Heart left ventricle (tissue), 16 donors: ENCODE measurements around the gene SLC45A3. TPM values are rescaled to one million over a fixed set of nuclear protein-coding genes. Genes with fewer than 3 reads are reported as not detected.
A peak's percentile ranks its signal among the peaks of the same experiment; 100 is the strongest.
"Not testable (repeated sequence)": the region's sequence is repeated elsewhere in the genome, so short reads cannot be mapped to it uniquely, and the experiment has no call there.

Experiments
- ATAC-seq, 4 donors: fragments of 200-7000 bp; cut with Tn5 transposase; one replicate each; pipeline ENCODE4 v1.9.1; 2020 to 2022; ENCODE audit warnings: moderate library complexity in 4 of 4, mild to moderate bottlenecking in 3 of 4, moderate number of reproducible peaks in 1 of 4
- DNase-seq, 5 donors: peaks; one replicate each; pipeline ENCODE4 v3.0.0-alpha.2; 2020
- H3K27ac ChIP-seq, 12 donors: fragments of 200-600 bp; sonication (generic) in 4 of 12; one replicate each; pipeline versions ENCODE4 v1.5.0 to v1.8.0; 2016 to 2022; ENCODE audit warnings: mild to moderate bottlenecking in 2 of 12
- H3K27me3 ChIP-seq, 9 donors: fragments of 200-600 bp; sonication (generic) in 2 of 9; one replicate each; pipeline versions ENCODE4 v1.5.1 to v1.8.0; 2016 to 2022; ENCODE audit warnings: mild to moderate bottlenecking in 3 of 9
- H3K36me3 ChIP-seq, 9 donors: fragments of 200-600 bp; sonication (generic) in 2 of 9; one replicate each; pipeline versions ENCODE4 v1.5.0 to v1.8.0; 2018 to 2022; ENCODE audit warnings: mild to moderate bottlenecking in 2 of 9
- H3K4me1 ChIP-seq, 12 donors: fragments of 200-600 bp; sonication (generic) in 4 of 12; one replicate each; pipeline versions ENCODE4 v1.5.0 to v1.8.0; 2016 to 2022; ENCODE audit warnings: mild to moderate bottlenecking in 3 of 12
- H3K4me3 ChIP-seq, 12 donors: fragments of 200-600 bp; sonication (generic) in 4 of 12; one replicate each; pipeline versions ENCODE4 v1.5.0 to v1.8.0; 2017 to 2022; ENCODE audit warnings: mild to moderate bottlenecking in 9 of 12, moderate library complexity in 4 of 12
- H3K9me3 ChIP-seq, 12 donors: fragments of 200-600 bp; sonication (generic) in 4 of 12; one replicate each; pipeline versions ENCODE4 v1.5.0 to v1.8.0; 2016 to 2022; ENCODE audit warnings: mild to moderate bottlenecking in 1 of 12
- POLR2A ChIP-seq, 2 donors: fragments of 450-650 bp; IDR thresholded peaks; one replicate each; pipeline ENCODE4 v1.6.1; 2017; ENCODE audit warnings: antibody characterized with exemption in 2 of 2, mild to moderate bottlenecking in 2 of 2, moderate library complexity in 2 of 2
- WGBS, 4 donors: extraction: QIAGEN DNeasy Blood & Tissue Kit in 2 of 4; methylation state at CpG; one replicate each; pipeline versions ENCODE4 v1.1.5 to v1.1.7; 2013 to 2018; 5-methylcytosine and 5-hydroxymethylcytosine counted together
- intact Hi-C, 10 donors: fragments of 100-400 bp; cut with DNase I; formaldehyde crosslinking; loops; one replicate each; pipeline versions ENCODE4 v1.11.1 to v1.14.2; 2022
- polyA plus RNA-seq, 2 donors: library from polyadenylated mRNA; stranded (reverse); fragments of 200-250 nt; gene quantifications; one replicate each; pipeline ENCODE4 v1.2.3, GENCODE V29; 2013
- total RNA-seq, 9 donors: library from RNA; depleted of rRNA in 2 of 9; stranded (reverse); fragments of >200 nt in 2 of 9; fragmentation: NEBNext Ultra II Directional in 3 of 9; extraction: Animal tissue kit (Norgen Biotek cat#: 25700) in 3 of 9; gene quantifications; one replicate each; pipeline versions ENCODE4 v1.1.0 to v1.2.4, GENCODE V29; 2016 to 2023
- TF ChIP-seq, protein P1 (sequence below), 12 donors: fragments of 200-600 bp; sonication (generic) in 4 of 12; IDR thresholded peaks; one replicate each; pipeline versions ENCODE4 v1.5.0 to v1.8.0; 2018 to 2022; ENCODE audit warnings: antibody characterized with exemption in 12 of 12, mild to moderate bottlenecking in 5 of 12
- donor health status: ischemic (EF 13 %, LVEDD 7.1; RV severe dilation, severe dysfunction).
- donor health status: healthy with polysubstance abuse.
- donor health status: DM: no; HTN: yes; CAD: no.
- donor health status: DM: no; HTN: no; CAD: no.
- donor health status: ischemic (EF 25% LVEDD 6.9; RV normal size, moderate dysfunction).
- donor health status: ischemic (EF 25% LVEDD 5.7; RV mildly dilated, moderate dysfunction).
- donor health status: healthy.
- donor health status: DM: yes; HTN: yes; CAD: no.
- donor health status: ischemic (EF 35%, LVEDD 5.7; RV mildly dilated, moderate dysfunction).
- donor health status: nonischemic (EF 11% LVEDD 7.7; RV severe dilation, severe dysfunction).
- donor health status: DM: yes; HTN: yes; CAD: no.
- donor health status: PGD.
- donor health status: ischemic (EF 29% LVEDD 5.4; RV normal size, mild dysfunction).
- donor health status: nonischemic (EF 23%, LVEDD 6.1; RV moderate dilation, normal function).

The SLC45A3 gene
- total and polyA plus RNA-seq, 11 donors: 1.2 to 6.1 (median 2.6) TPM

DNA sequence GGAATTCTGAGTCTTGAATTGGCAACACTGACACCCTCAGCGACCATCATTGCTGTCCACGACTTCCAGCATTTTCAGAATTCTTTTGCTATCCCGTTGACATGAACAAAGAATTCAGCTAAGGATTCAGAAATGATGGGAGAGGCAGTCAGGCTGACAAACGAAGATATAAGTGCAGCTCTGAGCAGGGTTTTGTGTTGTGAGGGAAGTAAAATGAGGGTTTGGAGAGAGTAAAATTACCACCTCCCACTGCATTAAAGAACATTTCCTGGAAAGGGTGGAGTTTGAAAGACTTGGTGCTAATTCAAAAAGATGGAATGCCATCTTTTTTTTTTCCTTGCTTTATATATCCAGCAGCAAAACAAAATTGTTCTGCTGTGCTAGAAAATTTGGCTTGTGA lies 43.6 kb downstream of the SLC45A3 start:
- Histone ChIP-seq H3K36me3 (no peaks in the 10 kb centered on the region), H3K4me1 (peaks cover 0 to 31% (median 15%) of the 10 kb centered on the region in 12 donors), H3K27ac (peak overlapping the region in 5 of 12 donors; percentile 3 to 54 (median 17)), H3K4me3 (no peak overlapping the region), H3K27me3 (no peaks in the 10 kb centered on the region), H3K9me3 (no peaks in the 10 kb centered on the region)
- TF ChIP-seq, protein P1, sequence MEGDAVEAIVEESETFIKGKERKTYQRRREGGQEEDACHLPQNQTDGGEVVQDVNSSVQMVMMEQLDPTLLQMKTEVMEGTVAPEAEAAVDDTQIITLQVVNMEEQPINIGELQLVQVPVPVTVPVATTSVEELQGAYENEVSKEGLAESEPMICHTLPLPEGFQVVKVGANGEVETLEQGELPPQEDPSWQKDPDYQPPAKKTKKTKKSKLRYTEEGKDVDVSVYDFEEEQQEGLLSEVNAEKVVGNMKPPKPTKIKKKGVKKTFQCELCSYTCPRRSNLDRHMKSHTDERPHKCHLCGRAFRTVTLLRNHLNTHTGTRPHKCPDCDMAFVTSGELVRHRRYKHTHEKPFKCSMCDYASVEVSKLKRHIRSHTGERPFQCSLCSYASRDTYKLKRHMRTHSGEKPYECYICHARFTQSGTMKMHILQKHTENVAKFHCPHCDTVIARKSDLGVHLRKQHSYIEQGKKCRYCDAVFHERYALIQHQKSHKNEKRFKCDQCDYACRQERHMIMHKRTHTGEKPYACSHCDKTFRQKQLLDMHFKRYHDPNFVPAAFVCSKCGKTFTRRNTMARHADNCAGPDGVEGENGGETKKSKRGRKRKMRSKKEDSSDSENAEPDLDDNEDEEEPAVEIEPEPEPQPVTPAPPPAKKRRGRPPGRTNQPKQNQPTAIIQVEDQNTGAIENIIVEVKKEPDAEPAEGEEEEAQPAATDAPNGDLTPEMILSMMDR (IDR thresholded peaks at IDR 0.05): no peak
- no peak for TF ChIP-seq POLR2A (IDR thresholded peaks at IDR 0.05)
- WGBS, 4 donors: 11 to 17% (median 12%) methylated on average over 4 of the region's 4 CpGs
- ATAC-seq (no peak), DNase-seq (no peak)
- intact Hi-C loops: loop anchor here in 3 of 10 donors (5.0 to 10.0 kb wide), 3 partner anchors 102 to 109 kb away; no protein-coding TSS in a partner anchor

DNA sequence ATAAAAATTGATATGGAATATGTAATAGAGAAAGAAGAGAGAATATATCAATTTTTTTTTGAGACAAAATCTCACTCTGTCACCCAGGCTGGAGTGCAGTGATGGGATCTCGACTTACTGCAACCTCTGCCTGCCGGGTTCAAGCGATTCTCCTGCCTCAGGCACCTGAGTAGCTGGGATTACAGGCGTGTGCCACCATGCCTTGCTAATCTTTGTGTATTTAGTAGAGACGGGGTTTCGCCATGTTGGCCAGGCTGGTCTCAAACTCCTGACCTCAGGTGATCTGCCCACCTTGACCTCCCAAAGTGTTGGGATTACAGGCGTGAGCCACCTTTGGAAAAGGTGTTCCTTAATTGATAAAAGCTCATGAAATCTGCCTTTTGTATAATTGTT lies 44.2 kb downstream of the SLC45A3 start:
- not testable (repeated sequence) for H3K27me3 ChIP-seq, DNase-seq, ATAC-seq, H3K36me3 ChIP-seq, H3K9me3 ChIP-seq, H3K4me3 ChIP-seq, H3K27ac ChIP-seq
- WGBS, 4 donors: 87 to 91% (median 88%) methylated on average over 7 of the region's 7 CpGs
- H3K4me1 ChIP-seq: peaks cover 0 to 31% (median 15%) of the 10 kb centered on the region in 12 donors
- intact Hi-C loops: loop anchor here in 3 of 10 donors (5.0 to 10.0 kb wide), 3 partner anchors 101 to 109 kb away; no protein-coding TSS in a partner anchor

DNA sequence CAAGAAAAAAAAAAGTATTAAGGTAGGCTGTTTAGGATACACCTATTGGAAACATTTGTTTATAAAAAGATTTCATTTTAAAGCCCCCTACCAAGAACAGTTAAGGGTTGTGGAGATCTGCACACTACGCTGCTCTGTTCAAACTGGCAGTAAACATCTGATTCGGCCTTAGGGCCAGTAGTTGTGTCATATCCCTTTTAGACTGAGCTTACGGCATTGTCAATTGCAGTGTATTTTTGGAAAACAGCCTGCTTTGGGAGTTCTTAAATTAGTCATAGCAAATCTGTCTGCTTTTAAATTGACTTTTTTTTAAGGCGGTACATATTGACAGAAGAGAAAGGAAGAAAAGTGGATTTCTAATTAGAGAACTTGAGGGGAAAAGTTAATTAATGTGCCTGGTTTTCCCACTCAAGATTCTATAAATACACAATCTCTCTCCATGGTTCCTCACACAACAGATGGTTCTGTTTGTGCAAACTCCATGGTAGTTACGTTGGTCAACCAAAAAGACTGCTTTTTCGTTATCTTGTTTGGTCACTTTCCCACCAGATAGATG lies 46.8 kb downstream of the SLC45A3 start:
- 50 to 80% (median 62%) methylated on average over 6 of the region's 6 CpGs for WGBS, 4 donors
- no peak for DNase-seq
- ATAC-seq: no peak
- Histone ChIP-seq H3K36me3 (peaks cover 0 to 4% (median 0%) of the 10 kb centered on the region in 9 donors), H3K27me3 (no peaks in the 10 kb centered on the region), H3K27ac (peak overlapping the region in 8 of 12 donors; percentile 30 to 97 (median 92)), H3K9me3 (no peaks in the 10 kb centered on the region), H3K4me3 (peak overlapping the region in 1 of 12 donors; percentile 71), H3K4me1 (peaks cover 4 to 52% (median 28%) of the 10 kb centered on the region in 12 donors)
- TF ChIP-seq, protein P1 (IDR thresholded peaks at IDR 0.05): no peak
- no peak for TF ChIP-seq POLR2A (IDR thresholded peaks at IDR 0.05)
- intact Hi-C loops: loop anchor here (2.0 to 10.0 kb wide), 9 partner anchors 36 to 146 kb away; no protein-coding TSS in a partner anchor

DNA sequence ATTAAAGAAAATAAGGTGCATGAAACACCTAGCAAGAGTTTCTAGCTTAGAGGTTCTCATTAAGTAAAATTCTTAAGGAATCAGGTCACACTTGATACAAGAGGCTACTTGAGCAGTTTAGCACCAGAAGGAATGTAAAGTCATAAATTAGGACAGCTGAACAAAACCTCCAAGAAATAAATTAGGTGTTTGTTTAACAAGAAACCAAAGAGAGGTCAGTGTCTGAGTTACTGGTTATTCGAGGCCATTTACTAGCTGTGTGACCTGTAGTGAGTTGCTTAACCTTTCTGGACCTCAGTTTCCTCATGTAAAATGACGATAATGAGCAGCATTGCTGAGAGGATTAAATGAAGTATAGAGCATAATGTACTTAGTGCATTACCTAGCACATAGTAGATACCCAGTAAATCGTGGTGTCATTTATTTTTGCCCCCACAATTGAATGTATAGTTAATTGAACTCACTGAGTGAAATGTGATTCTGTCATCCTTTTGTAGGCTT lies 47.6 kb downstream of the SLC45A3 start:
- Histone ChIP-seq H3K4me3 (peak overlapping the region; percentile 38 to 88 (median 74)), H3K9me3 (no peaks in the 10 kb centered on the region), H3K27me3 (no peaks in the 10 kb centered on the region), H3K4me1 (peaks cover 4 to 54% (median 28%) of the 10 kb centered on the region in 12 donors), H3K36me3 (peaks cover 0 to 4% (median 0%) of the 10 kb centered on the region in 9 donors), H3K27ac (peak overlapping the region in 11 of 12 donors; percentile 89 to 97 (median 95))
- 61 to 75% (median 71%) methylated on average over 3 of the region's 3 CpGs for WGBS, 4 donors
- ATAC-seq (no peak), DNase-seq (no peak)
- TF ChIP-seq, protein P1 (IDR thresholded peaks at IDR 0.05): no peak
- TF ChIP-seq POLR2A (IDR thresholded peaks at IDR 0.05): no peak
- intact Hi-C loops: loop anchor here (1.0 to 10.0 kb wide), 11 partner anchors 35 to 145 kb away; no protein-coding TSS in a partner anchor
